Measurements from ENCODE around the gene MEF2B. TPM values are rescaled to one million over a fixed set of nuclear protein-coding genes. Genes with fewer than 3 reads are reported as not detected.

The MEF2B gene
- total and polyA plus RNA-seq, 2 donors (not counting 3 experiments of a cell fraction or from before 2014, with no cell fraction given) = 0.52 to 1.2 TPM

- no TSS peak for BruUV-seq (replicated peaks)
- no peak for TF ChIP-seq POLR2AphosphoS5 (IDR thresholded peaks at IDR 0.05; ENCODE audit: insufficient read depth, low read depth, low read length)
- no peak for TF ChIP-seq POLR2A (IDR thresholded peaks at IDR 0.05; ENCODE audit: low read depth, low read length)
- no peak for TF ChIP-seq CTCF (IDR thresholded peaks at IDR 0.05; ENCODE audit: extremely low read depth in 1 of 2, insufficient read depth in 1 of 2, low read depth in 1 of 2, low read length in 2 of 2)
- no peak for TF ChIP-seq GATA2 (IDR thresholded peaks at IDR 0.05; ENCODE audit: insufficient read depth, insufficient read length, low read depth, low read length)
- TF ChIP-seq EZH2 (IDR thresholded peaks at IDR 0.05; ENCODE audit: borderline replicate concordance, low read depth, low read length, severe bottlenecking) = no peak
- no peak for TF ChIP-seq JUN (IDR thresholded peaks at IDR 0.05; ENCODE audit: borderline replicate concordance, insufficient read depth, insufficient read length, low read depth)
- TF ChIP-seq FOS (IDR thresholded peaks at IDR 0.05; ENCODE audit: borderline replicate concordance, insufficient read depth, low read length) = no peak
- TF ChIP-seq MAX (IDR thresholded peaks at IDR 0.05; ENCODE audit: insufficient read depth, insufficient read length) = no peak
- no peak for TF ChIP-seq MYC (IDR thresholded peaks at IDR 0.05; ENCODE audit: low read depth, low read length)
- H3K9me1 ChIP-seq (replicated peaks; ENCODE audit: control insufficient read depth, extremely low read depth, insufficient read depth, low read length) = no peaks in the 10 kb centered on the region
- no peak overlapping the region for H3K9ac ChIP-seq (replicated peaks; ENCODE audit: extremely low read depth, insufficient read depth, low read length)
- H4K20me1 ChIP-seq (replicated peaks; ENCODE audit: control insufficient read depth, extremely low read depth, insufficient read depth, low read length) = no peaks in the 10 kb centered on the region
- ChIA-PET CTCF (interaction anchor here (1.0 kb wide), 1 partner anchor 15 kb away, joined by 3 read pairs; no protein-coding TSS in a partner anchor), POLR2A (no interaction called here)
- H3K4me3 ChIP-seq (replicated peaks in 1 of 3; ENCODE audit: insufficient read depth in 1 of 3, low read depth in 1 of 3, low read length in 3 of 3) = no peak overlapping the region
- DNase-seq (ENCODE audit: low read depth, low spot score) = no peak
- no peak for FAIRE-seq
- no peak overlapping the region for H2AFZ ChIP-seq (ENCODE audit: low read depth, low read length)
- no peak overlapping the region for H3K27ac ChIP-seq (ENCODE audit: insufficient read depth, low read depth, low read length)
- no peaks in the 10 kb centered on the region for H3K79me2 ChIP-seq (ENCODE audit: control insufficient read depth, insufficient read depth, low read length)
- no peak overlapping the region for H3K4me2 ChIP-seq (ENCODE audit: insufficient read depth, low read length)
- intact Hi-C loops (cut with micrococcal nuclease) = no loop called here
- dilution Hi-C loops (cut with MboI; ENCODE audit: extremely low pct_ligation_motif_present, low sequenced_read_pairs) = no loop called here
- no peaks in the 10 kb centered on the region for H3K4me1 ChIP-seq (ENCODE audit: control insufficient read depth, extremely low read depth, insufficient read depth, low read length)
- peaks cover 10 to 11% of the 10 kb centered on the region in 2 experiments for H3K27me3 ChIP-seq (ENCODE audit: control insufficient read depth in 2 of 2, insufficient read depth in 2 of 2, low read length in 2 of 2)
- no peaks in the 10 kb centered on the region for H3K9me3 ChIP-seq (replicated peaks; ENCODE audit: control insufficient read depth, insufficient read depth, low read length)
- H3K36me3 ChIP-seq (ENCODE audit: control insufficient read depth in 2 of 2, extremely low read depth in 1 of 2, insufficient read depth in 2 of 2, low read length in 2 of 2) = no peaks in the 10 kb centered on the region
These were observed 39.3 kb upstream of the MEF2B start for GRCh38 chr19:19209372-19209771.
